Colonic mucosa (tissue), 4 donors: ENCODE data around the gene AK8. TPM values are rescaled to one million over a fixed set of nuclear protein-coding genes. Genes with fewer than 3 reads are reported as not detected.

Source experiments
- DNase-seq: peaks from one replicate; pipeline ENCODE4 v3.0.0-alpha.2; 2020
- H3K27ac ChIP-seq: fragments of 200-600 bp; one replicate; pipeline ENCODE4 v1.8.0; 2021
- H3K27me3 ChIP-seq: fragments of 200-600 bp; one replicate; pipeline ENCODE4 v1.8.0; 2021
- H3K36me3 ChIP-seq: fragments of 200-600 bp; one replicate; pipeline ENCODE4 v1.8.0; 2021
- H3K4me1 ChIP-seq: fragments of 200-600 bp; one replicate; pipeline ENCODE4 v1.8.0; 2021; ENCODE audit warnings: mild to moderate bottlenecking
- H3K4me3 ChIP-seq: fragments of 200-600 bp; one replicate; pipeline ENCODE4 v1.8.0; 2021
- H3K9ac ChIP-seq, 2 donors: one replicate each; pipeline ENCODE4 v1.7.0; 2013; ENCODE audit warnings: control low read depth in 2 of 2, low read depth in 2 of 2, low read length in 2 of 2
- H3K9me3 ChIP-seq: fragments of 200-600 bp; one replicate; pipeline ENCODE4 v1.8.0; 2021
- intact Hi-C: fragments of 100-400 bp; cut with DNase I; formaldehyde crosslinking; loops from one replicate; pipeline ENCODE4 v1.14.1; 2022
- total RNA-seq, 2 donors: library from RNA; stranded (reverse); fragmentation: NEBNext Ultra II Directional in 1 of 2; extraction: Animal tissue kit (Norgen Biotek cat#: 25700) in 1 of 2; gene quantifications; one replicate each; pipeline ENCODE4 v1.2.1, GENCODE V29; 2021
- TF ChIP-seq, protein P1 (sequence below): fragments of 200-600 bp; IDR thresholded peaks from one replicate; pipeline ENCODE4 v1.8.0; 2022; ENCODE audit warnings: antibody characterized with exemption, mild to moderate bottlenecking
- donor health status: healthy.
- donor health status: DM: no; HTN: no; CAD: no.
- donor health status: DM: no; HTN: no; CAD: no.

Gene AK8
- total RNA-seq, 2 donors from 2014 or later: 0.16 to 0.59 TPM

DNA sequence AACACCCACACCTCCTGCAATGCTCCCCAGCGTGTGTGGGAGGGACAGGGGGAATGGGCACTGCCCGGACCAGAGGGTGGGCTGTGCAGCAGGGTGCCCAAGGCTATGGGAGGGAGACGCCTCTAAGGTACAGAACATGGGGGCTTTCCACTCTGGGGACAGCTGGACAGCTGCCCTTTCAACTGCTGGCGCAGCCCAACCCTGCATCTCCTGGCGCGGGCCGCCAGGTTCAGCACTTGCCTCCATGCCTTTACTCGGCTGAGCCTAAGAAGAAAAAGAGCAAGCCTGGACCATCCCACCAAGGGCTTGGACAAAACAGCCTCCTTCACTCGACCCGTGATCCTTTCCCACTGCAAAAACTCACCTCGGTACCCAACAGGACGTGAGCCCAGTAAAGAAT is 15.0 kb downstream of the AK8 start:
- TF ChIP-seq, protein P1, sequence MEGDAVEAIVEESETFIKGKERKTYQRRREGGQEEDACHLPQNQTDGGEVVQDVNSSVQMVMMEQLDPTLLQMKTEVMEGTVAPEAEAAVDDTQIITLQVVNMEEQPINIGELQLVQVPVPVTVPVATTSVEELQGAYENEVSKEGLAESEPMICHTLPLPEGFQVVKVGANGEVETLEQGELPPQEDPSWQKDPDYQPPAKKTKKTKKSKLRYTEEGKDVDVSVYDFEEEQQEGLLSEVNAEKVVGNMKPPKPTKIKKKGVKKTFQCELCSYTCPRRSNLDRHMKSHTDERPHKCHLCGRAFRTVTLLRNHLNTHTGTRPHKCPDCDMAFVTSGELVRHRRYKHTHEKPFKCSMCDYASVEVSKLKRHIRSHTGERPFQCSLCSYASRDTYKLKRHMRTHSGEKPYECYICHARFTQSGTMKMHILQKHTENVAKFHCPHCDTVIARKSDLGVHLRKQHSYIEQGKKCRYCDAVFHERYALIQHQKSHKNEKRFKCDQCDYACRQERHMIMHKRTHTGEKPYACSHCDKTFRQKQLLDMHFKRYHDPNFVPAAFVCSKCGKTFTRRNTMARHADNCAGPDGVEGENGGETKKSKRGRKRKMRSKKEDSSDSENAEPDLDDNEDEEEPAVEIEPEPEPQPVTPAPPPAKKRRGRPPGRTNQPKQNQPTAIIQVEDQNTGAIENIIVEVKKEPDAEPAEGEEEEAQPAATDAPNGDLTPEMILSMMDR: no peak
- no peak overlapping the region for H3K9ac ChIP-seq
- H3K27ac ChIP-seq: no peak overlapping the region
- H3K4me3 ChIP-seq: no peak overlapping the region
- DNase-seq: no peak
- no peaks in the 10 kb centered on the region for H3K4me1 ChIP-seq
- H3K27me3 ChIP-seq: no peaks in the 10 kb centered on the region
- intact Hi-C loops: no loop called here
- no peaks in the 10 kb centered on the region for H3K9me3 ChIP-seq
- no peaks in the 10 kb centered on the region for H3K36me3 ChIP-seq

- no peak overlapping the region for H3K4me3 ChIP-seq
- no peaks in the 10 kb centered on the region for H3K4me1 ChIP-seq
- intact Hi-C loops: no loop called here
- H3K27me3 ChIP-seq: no peaks in the 10 kb centered on the region
- DNase-seq: no peak
- no peak overlapping the region for H3K27ac ChIP-seq
- no peaks in the 10 kb centered on the region for H3K36me3 ChIP-seq
- no peaks in the 10 kb centered on the region for H3K9me3 ChIP-seq
- no peak overlapping the region for H3K9ac ChIP-seq
- TF ChIP-seq, protein P1: no peak
Observed at GRCh38 chr9:132862533-132862932, 15.6 kb downstream of the AK8 start.

DNA sequence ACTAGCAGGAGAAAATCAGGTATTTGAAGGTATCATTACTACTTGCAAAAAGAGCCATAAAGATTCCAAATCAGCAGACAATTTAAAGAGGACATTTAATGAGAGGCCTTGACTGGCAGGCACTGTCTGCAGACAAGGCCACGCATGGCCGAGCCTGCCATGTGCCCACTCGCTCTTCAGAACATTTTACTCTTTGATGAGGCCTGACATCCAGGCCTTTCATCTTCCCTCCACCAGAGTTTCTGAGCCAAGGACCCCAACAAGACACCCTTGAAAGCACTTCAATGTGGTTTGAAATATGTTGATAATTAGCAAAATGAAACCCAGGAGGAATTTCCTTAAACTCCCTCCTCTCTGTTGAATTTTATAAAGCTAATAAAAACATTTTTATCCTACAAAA is 16.4 kb downstream of the AK8 start:
- H3K36me3 ChIP-seq: no peaks in the 10 kb centered on the region
- no peak overlapping the region for H3K9ac ChIP-seq
- H3K27me3 ChIP-seq: no peaks in the 10 kb centered on the region
- DNase-seq: no peak
- H3K9me3 ChIP-seq: no peaks in the 10 kb centered on the region
- no peak overlapping the region for H3K27ac ChIP-seq
- TF ChIP-seq, protein P1: no peak
- no peaks in the 10 kb centered on the region for H3K4me1 ChIP-seq
- H3K4me3 ChIP-seq: no peak overlapping the region
- intact Hi-C loops: no loop called here

DNA sequence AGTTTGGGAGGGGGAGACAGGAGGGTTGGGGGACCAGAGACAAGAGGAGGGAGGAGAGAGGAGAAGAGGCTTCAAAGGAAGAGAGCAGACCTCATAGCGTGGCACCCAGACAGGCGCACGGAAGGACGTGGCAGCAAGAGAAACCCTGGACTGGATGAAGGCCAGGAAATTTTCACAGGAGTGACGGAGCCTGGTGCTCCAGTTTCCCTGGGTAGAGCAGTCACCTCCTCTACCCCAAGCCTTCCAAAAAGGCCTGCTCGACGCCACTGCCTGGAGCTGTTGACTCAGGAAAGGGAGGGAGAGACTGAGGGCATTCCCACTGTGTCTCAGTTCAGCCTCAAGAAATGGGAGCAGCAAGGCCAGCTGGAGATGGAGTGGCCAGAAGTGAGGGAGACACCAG is 19.3 kb downstream of the AK8 start:
- TF ChIP-seq, protein P1: no peak
- H3K9ac ChIP-seq: no peak overlapping the region
- DNase-seq: no peak
- no peaks in the 10 kb centered on the region for H3K4me1 ChIP-seq
- no peak overlapping the region for H3K27ac ChIP-seq
- no peaks in the 10 kb centered on the region for H3K36me3 ChIP-seq
- intact Hi-C loops: no loop called here
- no peak overlapping the region for H3K4me3 ChIP-seq
- H3K27me3 ChIP-seq: no peaks in the 10 kb centered on the region
- no peaks in the 10 kb centered on the region for H3K9me3 ChIP-seq

- TF ChIP-seq, protein P1: no peak
- intact Hi-C loops: no loop called here
- Histone ChIP-seq H3K4me3 (no peak overlapping the region), H3K27me3 (no peaks in the 10 kb centered on the region), H3K36me3 (no peaks in the 10 kb centered on the region), H3K9me3 (no peaks in the 10 kb centered on the region), H3K4me1 (no peaks in the 10 kb centered on the region), H3K27ac (no peak overlapping the region), H3K9ac (no peak overlapping the region)
- DNase-seq: no peak
Observed at GRCh38 chr9:132857616-132858342, 20.3 kb downstream of the AK8 start.
